Activated effector memory CD4-positive, alpha-beta T cell treated with anti-CD3 and anti-CD28 coated beads, Interleukin-2, amount 50 U/mL, for 16 hours (primary cell): ENCODE results near the gene TMA7.
A peak's percentile ranks its signal among the peaks of the same experiment; 100 is the strongest.

Experiments used
- DNase-seq: peaks from one replicate; pipeline ENCODE4 v3.0.0-alpha.2; 2020

Gene TMA7

DNA sequence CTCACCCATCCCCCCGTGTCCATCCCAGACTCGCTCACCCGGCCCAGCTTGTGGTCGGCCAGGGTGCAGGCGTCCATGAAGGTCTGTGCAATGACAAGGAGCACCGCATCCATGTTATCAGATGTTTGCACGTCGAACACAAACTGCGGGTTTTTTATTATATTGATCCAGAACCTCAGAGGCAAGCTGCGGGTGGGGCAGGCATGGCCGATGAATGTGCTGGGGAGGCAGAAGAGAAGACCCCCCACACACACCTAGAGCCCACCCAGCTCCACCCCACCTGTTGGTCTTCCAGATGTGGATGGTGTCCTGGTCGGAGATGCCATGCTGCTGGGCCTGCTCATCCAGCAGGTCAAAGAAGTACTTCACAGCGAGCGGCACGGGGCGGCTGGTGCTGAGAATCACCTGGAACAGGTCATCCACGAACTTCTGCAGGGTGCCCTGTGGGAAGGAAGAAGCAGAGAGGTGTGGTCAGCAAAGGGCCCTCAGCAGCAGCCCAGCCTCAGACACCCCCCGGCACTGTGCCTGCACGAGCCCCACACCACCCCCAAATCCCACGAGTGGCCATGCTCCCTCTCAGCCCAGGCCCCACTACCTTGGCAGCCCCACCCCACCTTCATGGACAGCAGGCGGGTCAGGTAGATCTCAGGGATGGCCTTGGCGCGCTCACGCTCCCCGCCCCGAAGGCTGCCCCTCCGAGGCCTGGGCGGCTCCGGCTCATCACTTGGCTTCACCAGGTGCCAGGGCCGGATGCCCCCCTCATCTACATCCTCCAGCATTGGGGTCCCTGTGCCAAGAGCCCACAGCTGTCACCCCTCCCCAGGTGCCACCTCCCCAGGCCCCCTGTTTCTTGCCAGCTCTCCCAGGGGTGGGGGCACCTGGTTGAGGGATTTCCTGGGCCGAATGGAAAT, 30.5 kb upstream of the TMA7 start:
- DNase-seq = peak; percentile 54

DNA sequence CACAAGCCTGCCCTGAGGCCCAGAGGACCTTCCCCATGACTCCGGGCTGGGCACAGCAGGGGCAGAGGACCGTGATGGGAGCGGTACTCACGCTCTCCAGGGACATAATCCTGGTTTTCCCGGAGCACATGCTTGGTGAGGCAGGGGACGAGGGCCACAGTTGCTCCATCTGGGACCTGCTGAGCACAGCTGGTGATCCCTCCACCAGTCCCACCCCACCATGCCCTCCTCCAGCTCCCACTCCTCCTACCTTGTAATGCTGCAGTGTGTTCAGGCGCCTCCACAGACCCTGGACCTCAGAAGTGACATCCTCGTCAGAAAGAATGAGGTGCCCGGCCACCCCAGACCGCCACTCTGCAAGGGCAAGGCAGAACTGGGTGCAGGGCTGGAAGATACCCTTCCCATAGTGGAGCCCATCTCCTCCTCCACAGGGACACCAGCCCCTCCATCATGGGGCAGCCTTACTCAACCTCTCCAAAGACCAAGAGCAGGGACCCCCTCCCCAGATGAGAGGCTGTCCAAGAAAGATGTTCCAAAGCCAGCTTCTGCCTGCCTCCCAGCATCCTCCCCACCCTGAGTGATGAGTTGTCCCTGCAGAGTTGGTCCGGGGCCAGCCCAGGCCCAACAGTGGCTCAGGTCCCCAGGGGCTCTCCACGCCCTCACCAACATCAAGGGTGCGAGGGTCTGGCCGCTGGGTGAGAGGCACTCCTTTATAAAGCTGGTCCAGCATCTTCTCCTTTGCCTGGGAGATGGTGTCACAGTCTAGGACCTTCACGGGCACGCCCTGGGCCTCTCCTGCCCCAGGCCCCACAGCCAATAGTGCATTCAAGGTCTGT, 29.6 kb upstream of the TMA7 start:
- peak; percentile 53 for DNase-seq

DNA sequence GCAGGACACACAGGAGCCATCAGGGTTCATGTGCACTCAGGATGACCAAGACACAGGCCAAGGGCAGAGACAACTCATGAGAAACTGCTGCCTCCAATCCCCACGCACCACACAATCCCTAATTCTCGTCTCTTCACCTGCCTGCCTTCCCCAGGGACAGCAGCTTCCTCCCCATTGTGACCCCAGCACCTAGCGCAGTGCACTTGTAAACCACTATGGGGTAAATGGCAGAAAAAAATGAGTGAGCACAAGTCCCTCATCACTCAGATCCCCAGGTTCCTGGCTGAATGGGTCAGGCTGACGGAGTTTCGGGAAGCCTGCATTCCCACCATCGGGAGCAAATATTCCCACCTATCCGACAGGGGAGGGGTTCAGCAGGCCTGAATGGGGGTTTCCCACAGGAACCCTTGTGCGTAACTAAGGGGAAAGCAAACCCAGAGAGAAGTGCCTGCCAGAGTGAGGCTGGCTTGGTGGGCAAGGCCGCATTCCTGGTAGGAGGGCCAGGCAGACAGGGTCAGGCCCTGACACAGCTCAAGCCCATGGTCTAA, 28.9 kb upstream of the TMA7 start:
- peak; percentile 39 for DNase-seq

DNA sequence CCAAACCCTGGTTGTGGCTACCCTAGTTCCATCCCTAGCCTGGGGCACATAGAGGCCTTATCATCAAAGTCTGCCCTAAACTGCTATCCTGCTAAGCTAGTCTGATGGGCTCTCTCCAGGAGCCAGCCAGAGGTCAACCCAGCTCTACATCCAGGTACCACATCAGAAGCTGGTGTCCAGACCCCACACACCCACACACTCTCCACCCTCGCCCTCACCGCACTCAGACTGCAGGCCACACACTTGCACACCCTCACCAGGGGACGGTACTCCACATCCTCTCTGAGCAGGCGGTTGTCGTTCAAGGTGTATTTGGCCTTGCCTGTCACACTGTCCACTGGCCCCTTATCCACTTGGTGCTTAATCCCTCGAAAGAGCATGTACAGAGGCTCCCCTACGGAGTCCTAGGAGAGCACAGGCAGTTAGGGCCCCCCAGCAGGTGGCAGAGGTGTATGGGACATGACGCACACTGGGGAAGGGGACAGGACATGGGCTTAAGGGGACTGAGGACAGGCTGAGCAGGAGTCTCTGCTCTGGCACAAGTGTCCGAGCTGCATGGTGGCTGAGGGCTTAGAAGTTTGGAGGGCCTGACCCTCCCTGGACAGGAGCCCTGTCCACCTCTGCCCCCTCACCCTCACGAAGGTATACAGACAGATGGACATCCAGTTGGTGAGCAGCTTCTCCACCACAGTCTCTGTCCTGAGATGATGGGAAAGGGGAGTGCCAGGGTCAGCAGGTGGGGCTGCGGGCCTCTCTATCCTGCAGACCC, 28.3 kb upstream of the TMA7 start:
- DNase-seq = peak; percentile 45

DNA sequence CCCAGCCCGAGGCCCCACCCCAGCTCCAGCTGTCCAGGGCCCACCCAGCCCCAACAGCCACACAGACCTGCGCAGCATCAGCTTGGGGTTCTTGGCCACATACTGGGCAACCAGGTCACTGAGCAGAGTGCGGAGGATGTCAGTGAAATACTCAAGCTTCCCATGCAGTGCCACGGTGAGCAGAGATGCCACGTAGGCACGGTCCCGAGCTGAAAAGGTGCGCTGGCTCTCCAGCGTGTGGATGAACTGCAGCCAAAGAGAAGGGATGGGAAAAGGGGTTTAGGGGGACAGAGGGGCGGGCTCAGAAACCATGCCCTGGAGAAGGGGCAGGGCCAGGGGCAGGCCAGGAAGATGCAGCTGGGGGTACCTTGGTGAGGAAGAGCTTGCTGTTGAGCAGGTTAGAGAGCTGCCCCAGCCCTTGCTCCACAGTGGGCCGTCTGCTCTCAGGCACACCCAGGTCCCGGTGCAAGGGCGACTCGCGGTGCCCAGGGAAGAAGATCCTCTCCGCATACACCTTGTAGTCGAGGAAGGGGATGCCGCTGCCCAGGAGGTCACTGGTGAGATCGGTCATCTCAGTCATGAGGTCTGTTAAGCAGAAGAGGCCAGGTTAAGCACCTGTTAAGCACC, 27.6 kb upstream of the TMA7 start:
- peak; percentile 51 for DNase-seq

DNA sequence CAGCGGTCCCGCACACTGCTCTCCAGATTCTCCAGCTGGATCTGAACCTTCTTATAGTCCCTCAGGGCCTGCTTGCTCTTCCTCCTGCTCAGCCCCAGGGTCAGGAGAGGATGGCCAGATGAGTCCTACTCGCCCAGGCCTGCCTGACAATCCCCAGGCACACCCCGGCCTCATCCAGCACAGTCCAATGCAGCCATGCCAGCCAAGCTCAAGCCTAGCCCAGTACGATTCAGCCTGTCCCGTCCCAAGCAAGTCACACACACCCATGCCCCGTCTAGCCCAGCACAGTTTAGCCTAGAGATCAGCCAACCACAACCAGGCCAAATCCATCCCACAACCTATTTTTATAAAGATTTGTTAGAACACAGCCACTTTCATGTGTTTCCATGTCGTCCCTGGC, 27.0 kb upstream of the TMA7 start:
- no peak for DNase-seq

DNA sequence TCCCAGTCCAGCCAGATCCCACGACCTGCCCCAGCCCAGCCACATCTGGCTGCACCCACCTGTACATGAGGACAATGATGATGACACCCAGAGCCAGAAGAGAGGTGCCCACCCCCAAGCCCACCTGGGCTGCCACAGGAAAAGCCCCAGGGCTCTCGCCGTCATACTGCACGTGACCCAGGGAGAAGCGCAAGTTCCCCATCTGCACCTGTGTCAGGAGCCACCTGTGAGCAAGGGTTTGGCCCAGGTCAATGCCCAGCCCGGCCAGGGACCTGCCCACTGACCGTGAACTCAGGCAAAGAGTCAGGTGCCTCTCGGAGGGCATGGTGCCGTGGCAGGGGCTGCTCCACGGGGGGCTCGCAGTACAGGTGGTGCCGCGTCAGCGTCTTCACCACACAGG, 26.4 kb upstream of the TMA7 start:
- DNase-seq = no peak

DNA sequence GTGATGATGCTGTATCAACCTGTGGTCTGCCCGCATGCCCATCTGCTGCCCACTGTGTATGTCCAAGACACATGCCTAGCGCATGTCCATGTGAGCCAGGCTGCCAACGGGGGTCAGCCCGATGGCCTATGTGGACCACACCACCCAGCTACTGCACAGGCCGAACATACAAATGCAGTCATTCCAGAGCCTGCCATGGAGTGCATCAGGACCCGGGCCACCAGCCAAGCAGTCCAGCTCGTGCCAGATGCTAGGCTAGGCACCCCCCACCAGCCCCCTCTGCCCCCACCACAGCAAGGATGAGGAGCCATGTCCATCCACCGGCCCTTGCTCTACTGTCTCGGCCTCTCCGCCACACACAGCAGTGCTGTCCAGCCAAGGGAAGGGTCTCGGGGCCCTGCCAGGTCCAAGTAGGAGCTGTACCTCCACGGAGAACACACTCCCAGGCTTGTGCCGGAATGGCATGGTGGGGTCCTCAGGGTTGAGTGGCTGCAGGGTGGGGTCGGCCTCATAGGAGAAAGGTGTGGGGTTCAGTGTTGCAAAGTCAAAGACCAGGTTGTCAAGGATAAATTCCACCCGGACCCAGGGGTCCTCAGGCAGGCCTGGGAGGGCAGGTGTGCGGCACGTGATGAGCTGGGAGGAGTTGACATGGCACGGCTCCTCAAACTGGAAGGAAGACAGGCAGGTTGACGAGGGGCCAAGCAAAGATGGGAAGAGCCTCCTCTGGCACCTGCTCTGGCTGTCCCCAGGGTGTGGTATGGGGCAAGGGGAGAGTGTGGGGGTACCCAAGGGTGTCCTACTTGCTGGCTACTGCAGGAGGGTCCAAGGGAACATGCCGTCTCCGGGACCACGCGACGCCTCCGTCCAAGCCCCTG, 25.4 kb upstream of the TMA7 start:
- DNase-seq = no peak

DNA sequence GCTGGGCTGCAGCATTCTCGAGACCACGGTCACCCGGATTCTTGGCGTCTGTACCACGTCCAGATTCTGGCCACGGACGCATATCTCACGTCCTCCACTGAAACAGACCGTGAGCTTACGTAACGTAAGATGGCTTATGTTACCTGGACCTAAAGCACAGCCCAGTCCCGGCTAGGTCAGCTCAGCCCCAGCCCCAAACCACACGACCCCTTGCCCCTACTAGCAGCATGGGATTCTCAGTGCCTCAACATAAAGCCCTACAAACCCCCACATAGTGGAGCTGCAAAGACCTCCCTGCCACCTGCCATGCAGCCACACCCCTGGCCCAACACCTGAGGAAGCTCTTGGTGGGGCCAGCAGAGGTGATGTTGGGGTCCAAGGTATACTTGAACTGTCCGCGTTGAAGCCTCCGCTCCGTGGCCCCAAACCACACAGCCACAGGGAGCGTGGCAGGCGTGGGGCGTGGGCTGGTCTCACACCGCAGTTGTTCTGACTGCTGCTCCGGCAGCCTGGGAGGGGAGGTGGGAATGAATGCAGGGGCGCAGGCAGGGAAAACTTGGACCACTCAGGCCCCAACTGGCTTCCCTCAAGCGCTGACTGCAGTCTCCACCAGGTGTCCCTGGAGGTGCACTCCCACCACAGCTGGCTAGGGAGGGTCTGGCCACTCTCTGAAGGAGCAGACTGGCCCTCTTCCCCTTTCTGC, 24.7 kb upstream of the TMA7 start:
- no peak for DNase-seq

DNA sequence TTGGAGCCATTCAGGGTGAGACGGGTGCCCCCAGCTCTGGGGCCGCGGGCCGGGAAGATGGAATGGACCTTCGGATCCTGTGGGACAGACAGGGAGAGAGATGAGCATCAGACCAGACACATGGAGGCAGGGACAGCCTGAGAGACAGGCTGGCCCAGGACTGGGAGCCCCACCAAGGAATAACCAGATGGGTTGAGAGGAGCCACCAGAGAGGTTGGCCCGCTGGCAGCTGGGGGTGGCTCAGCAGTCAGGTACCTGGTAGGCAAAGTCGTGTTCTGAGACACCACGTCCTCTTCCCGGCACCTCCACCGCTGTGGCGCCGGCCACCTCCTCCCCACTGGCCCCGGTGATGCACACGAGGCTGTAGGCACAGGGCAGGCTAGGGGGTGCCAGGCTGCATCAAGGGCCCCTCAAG, 24.0 kb upstream of the TMA7 start:
- DNase-seq = no peak

DNA sequence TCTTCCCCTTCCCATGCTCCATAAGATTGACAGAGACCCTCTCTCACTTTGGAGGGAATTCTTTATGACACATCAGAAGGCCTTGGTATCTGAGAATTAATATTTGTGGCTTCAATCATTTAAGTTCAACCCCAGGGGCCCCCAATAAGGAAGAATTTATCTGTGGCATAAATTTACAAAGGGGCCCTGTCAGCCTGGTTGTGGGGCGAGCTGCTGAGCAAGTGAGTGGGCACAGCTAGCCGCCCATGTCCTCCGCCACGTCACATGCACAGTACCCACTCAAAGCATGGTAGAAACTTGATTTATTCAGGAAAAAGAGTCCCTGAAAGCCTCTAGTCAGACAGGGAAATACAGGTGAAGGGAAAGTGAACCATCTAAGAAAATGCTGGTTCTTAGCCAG, 23.5 kb upstream of the TMA7 start:
- DNase-seq = no peak

DNA sequence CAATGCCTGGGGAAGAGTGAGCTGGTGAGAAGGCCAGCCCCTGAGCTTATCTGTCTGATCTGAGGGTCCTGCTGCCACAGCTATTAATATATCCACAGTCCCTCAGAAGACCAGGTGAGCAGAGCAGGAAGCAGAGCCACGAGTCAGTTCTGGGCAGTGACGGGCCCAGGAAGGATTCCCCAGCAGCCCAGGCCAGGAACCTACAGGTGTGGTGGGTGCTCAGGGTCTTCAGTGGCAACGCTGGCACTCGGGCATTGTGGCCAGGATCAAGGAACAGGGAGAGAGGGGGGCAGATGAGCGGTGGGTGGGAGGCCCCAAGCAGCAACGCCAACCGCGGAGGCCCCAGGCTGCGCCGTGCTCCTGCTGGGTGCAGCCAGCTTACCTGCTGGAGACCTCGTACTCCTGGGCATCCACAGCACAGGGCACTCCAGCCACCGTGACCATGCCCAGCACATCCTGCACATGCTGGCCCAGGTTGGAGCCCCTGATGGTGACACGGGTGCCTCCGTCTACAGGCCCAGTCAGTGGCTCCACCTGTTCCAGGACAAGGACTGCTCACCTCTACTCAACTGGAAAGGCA, 22.4 kb upstream of the TMA7 start:
- no peak for DNase-seq

DNA sequence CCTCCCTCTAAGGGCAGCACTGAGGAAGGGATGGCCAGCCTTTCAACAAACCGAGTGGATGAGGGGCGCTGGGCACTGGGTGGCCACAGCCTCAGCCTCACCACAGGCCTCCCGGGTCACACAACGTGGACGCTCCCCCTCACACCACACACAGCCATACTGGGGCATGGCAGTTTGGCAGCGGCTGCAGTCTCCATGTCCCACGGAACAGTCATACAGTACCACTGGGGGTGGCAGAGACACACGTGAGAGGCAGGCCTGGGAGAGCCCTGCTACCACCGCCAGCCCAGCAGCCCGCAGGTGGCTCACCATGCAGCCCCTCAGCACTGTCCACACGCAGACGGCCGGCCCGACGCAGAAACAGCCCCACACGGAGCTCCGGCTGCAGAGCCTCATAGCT, 21.9 kb upstream of the TMA7 start:
- DNase-seq = no peak

DNA sequence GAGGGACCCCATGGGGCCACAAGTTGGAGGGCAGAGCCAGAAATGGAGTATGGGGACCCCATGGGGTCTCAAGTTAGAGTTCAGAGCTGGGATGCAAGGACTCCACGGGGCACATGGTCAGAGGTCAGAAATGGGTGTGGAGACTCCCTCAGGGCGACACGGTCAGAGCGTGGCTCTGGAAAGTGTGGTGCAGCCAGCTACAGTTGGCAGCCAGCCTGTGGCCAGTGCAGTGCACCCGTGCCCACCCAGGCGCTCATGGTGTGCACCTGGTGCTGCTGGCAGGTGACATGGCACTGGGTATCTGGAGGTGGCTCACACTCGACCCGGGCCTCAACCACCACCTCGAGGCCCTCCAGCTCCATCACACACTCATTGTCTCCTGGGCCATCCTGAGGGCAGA, 21.4 kb upstream of the TMA7 start:
- DNase-seq = no peak

DNA sequence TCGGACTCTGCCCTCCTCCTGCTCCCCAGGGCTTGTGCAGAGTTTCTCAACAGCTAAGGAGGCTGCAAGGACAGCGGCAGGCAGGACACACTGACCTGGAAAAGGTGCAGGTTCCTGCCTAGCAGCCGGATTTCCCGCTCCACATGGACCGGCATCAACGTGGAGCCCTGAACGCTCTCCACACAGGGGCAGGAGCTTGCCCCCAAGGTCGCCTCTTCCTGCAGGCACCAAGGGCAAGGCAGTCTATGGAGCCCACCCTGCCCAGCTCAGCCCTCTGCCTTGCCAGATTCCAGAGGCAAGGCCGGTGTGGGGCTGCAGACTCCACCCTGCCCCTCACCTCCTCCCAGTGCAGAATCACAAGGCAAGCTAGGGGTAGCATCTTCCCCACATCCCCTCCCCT, 20.9 kb upstream of the TMA7 start:
- no peak for DNase-seq

DNA sequence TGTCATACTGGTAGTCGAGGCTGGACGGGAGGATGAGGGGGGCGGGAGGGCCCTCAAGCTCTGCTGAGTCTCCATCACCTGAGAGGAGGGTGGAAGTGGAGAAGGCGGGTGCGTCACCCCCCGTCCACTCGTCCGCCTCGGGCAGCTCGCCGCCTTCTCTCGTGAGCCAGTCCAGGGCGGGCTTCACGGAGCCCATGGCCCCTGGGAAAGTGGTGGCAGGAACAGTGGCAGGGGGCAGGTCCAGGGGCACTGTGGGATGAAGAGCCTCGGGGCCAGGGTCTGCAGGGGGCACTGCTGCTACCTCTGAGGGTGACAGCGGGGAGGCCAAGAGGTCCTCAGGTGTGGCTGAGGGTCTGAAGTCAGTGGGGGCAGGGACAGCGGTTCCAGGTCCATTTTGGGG, 20.5 kb upstream of the TMA7 start:
- DNase-seq = no peak

DNA sequence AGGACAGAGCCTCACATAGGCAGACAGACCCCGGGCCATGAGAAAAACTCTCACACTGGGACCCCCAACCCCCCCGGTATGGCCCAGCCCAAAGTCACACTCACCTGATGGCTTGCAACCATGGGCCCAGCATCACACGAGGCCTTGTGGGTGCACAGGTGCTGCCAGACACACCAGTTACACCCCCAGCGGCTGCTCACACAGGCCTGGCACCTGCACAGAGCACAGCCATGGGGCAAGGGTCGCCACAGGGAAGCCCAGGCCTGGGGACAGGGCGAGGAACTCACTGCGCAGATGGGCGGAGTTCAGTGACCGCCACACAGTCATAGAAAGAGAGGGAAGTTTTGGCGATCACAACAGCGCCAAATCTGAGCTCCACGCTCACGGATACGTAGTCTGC, 19.5 kb upstream of the TMA7 start:
- DNase-seq = no peak

DNA sequence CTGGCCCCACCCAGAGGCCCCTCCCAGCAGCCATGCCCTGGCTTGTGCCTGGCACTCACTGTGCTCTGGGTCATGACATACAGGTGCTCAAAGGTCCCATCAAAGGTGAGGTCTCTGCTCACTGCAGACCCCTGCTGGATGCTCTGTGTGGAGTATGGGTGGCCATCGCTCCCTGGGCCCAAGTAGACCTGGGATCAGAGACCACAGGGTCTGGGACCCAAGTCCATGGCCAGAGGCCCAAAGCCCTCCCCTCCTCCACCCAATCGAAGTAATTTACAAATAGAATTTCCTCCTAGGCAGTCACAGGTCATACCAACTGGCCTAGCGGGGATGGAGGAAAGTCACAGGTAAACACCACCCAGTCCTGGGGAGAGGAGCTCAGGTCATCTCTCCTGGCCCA, 17.8 kb upstream of the TMA7 start:
- DNase-seq = no peak

DNA sequence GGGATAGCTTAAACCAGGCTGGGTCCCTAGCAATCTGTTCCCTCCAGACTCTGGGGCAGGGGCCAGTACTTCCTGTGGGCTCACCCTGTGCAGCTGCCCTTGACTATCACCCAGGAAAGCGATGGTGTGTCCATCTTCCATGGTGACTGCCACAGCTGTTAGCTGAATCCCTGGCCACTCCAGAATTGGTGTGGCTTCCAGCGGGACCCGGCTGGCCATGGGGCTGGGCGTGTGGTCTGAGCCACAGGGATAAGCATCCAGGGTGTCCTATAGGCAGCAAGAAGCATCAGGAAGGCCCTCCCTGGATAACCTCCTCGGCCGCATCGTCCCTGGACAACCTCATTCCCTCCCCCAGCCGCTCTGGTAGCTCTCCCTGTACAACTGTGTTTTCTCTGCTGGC, 17.4 kb upstream of the TMA7 start:
- no peak for DNase-seq

DNA sequence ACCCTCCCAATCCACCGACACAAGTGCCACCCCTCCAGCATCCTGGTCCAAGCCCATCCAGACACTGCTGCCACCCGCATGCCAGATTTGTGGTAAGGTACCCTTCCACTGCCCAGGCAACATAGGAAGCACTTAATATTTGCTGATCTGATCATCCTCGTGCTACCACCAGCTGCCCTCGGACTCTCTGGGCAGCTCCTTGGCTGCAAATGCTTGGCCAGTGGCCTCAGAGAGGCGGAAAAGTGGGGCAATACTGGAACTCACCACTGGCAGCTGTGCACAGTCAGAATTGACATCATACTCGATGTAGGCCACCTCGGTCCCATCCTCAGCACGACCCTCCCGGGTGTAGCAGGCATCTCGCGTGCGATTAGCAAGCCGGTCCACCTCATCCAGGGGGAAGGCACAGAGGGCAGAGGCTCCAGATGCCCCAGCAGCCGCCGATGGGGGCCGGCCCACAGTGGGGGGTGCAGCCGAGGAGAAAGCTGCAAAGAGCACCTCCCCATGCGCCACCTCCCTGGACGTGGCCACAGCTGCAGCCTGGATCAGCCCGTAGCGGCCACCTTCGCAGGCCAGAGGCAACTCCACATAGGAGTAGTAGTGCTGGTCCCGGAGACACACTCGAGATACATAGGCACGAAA, 16.7 kb upstream of the TMA7 start:
- no peak for DNase-seq
